Measurements from ENCODE around the gene PKNOX1. TPM values are rescaled to one million over a fixed set of nuclear protein-coding genes. Genes with fewer than 3 reads are reported as not detected.
A peak's percentile ranks its signal among the peaks of the same experiment; 100 is the strongest.
"Not testable (repeated sequence)": the region's sequence is repeated elsewhere in the genome, so short reads cannot be mapped to it uniquely, and the experiment has no call there.

The PKNOX1 gene
- total RNA-seq, 1 experiment from 2014 or later = 22.6 TPM

DNA sequence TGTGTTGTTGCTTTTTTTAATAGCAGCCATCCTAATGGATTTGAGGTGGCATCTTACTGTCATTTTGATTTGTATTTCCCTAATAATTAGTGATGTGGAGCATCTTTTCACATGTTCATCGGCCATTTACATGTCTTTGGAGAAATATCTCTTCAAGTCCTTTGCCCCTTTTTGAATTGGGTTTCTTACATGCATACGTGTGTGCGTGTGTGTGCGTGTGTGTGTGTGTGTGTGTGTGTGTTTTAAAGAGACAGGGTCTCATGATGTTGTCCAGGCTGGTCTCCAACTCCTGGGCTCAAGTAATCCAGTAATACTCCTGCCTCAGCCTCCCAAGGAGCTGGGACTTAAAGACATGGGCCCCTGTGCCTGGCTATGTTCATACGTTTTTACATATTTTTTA is 9.5 kb downstream of the PKNOX1 start:
- DNase-seq (ENCODE audit: low read depth) = no peak

DNA sequence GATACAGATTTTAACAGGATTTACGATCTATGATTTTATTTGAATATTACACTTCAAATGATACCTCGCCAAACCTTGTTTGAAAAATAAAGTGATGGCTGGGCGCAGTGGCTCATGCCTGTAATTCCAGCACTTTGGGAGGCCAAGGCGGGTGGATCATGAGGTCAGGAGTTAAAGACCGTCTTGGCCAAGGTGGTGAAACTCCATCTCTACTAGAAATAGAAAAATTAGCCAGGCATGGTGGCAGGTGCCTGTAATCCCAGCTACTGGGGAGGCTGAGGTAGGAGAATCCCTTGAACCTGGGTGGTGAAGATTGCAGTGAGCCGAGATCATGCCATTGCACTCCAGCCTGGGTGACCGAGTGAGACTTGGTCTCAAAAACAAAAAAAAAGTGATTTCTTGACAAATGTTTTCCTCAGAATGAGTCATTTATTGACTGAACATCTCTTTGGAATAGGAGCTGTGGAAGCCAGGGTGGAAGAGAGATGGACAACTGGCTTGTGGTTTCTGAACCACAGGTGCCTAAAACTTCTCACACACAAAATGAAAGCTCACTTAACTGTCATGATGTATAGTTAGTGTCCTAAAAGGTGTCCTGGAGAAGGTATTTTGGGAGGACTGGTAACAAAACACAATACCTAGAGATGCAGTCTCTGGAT is 11.9 kb downstream of the PKNOX1 start:
- peak; percentile 86 for DNase-seq (ENCODE audit: low read depth)

DNA sequence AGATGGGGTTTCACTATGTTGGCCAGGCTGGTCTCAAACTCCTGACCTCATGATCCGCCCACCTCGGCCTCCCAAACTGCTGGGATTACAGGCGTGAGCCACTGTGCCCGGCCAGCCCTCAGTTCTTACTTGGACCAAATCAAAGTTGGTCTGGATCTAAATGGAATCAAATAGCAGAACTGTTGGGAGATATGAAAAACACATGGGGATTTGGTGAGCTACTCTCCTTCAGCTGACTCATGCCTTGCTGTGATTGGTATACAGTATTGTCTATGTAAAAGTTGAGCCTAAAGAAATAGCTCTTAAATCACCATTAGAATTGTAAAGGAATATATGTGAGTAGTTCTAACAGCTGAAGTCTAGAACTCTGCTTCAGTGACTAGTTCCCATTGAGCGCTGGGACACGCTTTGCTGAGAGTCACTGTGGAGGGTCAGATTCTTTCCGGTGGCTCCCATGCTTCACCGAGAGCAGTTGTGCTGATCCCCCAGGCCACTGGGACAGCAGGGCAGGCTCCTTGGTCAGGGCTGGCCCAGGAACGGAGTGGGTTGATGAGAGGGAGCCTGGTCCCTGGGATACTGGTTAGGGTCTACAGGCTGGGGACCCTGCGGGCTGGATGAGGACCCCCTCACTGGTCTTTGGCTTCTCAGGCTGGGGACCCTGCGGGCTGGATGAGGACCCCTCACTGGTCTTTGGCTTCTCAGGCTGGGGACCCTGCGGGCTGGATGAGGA is 14.0 kb downstream of the PKNOX1 start:
- DNase-seq (ENCODE audit: low read depth) = peak; percentile 54

DNA sequence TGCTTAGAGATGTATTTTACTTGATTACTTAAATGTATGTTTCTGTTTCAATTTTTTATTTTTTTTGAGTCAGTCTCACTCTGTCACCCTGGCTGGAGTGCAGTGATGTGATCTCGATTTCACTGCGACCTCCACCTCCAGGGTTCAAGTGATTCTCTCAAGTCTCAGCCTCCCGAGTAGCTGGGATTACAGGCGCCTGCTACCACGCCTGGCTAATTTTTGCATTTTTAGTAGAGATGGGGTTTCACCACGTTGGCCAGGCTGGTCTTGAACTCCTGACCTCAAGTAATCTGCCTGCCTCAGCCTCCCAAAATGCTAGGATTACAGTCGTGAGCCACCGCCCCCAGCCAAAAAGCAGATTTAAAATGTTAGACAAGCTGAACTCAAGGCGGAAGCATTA is 15.0 kb downstream of the PKNOX1 start:
- not testable (repeated sequence) for DNase-seq (ENCODE audit: low read depth)

DNA sequence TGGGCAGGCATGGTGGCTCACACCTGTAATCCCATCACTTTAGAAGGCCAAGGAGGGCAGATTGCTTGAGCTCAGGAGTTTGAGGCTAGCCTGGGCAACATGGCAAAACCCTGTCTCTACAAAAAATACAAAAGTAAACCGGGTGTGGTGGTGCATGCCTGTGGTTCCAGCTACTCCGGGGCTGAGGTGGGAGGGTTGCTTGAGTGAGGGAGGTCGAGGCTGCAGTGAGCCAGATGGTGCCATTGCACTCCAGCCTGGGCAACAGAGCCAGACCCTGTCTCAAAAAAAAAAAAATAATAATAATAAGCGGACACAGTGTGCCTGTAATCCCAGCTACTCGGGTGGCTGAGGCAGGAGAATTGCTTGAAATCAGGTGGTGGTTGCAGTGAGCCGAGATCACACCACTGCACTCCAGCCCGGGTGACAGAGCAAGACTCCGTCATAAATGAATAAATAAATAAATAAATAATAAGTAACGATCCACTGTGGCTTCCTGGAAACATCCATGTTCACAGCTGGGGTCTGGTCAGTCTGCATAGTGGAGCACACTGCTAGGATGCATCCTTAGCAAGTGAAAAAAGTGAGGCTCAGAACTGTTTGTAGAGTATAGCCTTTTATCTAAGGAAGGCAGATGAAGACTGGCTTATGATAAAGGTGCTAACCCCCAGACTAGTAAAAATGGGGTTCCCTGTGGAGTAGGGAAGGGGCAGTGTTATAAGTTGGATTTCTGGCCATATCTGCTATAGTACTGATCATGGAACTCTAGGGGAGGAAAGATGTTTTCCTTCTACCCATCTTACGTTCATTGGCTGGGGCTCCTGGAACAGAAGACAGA is 15.7 kb downstream of the PKNOX1 start:
- no peak for DNase-seq (ENCODE audit: low read depth)

DNA sequence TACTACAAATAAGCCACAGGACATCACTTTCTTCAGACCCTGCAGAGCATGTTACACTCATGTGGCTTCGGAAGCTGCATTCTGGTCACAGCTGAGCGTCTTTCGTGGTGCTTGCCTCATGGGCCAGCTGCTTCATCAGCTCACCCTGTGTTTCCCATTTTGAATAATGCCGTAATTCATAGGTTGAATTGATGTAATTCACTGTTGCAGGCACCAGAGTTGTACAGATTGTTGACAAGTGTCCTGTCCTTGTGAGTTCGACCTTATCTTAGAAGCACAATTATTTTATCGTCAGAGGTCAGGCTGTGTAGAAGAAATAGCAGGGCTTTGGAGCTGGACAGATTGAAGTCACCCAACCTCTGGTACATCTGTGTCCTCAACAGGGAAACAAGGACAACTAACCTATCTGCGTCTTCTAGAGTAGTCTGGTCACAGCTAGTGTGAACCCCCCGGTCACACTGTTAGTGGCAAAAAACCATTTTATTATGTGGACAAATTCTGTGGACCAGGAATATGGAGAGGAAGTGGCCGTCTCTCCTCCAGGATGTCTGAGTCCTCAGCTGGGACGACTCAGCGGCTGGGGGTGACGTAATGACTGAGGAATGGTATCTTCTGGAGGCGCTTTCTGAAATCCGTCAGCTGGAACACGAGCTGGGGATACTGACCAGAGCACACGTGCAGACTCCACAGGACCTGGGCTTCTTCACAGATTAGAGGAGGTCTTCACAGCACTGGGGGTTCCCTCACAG is 17.8 kb downstream of the PKNOX1 start:
- DNase-seq (ENCODE audit: low read depth) = peak; percentile 88

DNA sequence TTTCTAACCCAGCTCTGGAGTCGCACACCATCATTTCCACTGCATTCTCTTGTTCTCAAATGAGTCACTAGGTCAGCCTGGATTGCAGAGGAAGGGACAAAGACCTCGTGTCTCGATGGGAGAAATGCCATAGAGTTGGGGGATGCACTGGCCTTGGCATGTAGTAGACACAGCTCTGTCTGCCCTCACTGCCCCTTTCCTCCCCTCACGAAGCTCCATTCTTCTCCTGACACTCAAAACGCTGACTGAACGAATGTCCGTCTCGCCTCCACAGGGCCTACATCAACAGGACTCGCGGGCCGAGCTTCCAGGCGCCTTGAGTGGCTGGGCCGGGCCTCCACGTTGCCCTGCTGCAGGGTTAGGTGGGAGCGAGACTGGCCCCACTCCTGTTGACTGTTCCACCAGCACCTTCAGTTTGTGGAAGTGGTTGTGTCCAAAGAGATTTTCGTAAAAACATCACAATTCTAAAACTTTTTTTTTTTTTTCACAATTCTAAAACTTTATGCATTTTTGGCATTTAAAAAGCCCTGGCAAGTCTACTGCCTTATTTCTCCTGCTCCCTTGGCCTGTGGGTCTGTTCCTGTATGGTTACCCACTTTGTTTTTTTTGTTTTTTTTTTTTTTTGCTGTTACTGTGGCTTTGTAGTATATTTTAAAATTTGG is 18.8 kb downstream of the PKNOX1 start:
- no peak for DNase-seq (ENCODE audit: low read depth)

DNA sequence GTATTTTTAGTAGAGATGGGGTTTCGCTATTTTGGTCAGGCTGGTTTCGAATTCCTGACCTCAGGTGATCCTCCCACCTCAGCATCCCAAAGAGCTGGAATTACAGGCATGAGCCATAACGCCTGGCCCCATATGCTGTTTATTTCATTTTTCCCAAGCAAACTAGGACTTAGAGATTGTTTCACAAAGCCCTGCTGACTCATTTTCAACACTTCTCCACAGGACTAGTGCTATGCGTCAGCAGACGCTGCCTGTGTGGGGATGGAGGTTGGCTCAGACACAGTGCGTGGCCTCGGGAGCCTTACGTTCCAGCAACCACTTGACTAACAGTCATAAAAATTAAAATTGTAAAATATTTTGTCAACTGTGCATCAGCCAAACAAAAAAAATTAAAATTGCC is 22.7 kb downstream of the PKNOX1 start:
- DNase-seq (ENCODE audit: low read depth) = peak; percentile 93

DNA sequence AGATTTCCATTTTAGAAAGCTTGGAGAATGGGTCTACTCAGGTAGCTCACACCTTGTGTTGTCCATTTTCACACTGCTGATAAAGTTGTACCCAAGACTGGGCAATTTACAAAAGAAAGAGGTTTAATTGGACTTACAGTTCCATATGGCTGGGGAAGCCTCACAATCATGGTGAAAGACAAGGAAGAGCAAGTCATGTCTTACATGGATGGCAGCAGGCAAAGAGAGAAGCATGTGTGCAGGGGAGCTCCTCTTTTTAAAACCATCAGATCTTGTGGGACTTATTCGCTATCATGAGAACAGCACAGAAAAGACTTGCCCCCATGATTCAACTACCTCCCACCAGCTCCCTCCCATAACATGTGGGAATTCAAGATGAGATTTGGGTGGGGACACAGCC is 23.6 kb downstream of the PKNOX1 start:
- not testable (repeated sequence) for DNase-seq (ENCODE audit: low read depth)

DNA sequence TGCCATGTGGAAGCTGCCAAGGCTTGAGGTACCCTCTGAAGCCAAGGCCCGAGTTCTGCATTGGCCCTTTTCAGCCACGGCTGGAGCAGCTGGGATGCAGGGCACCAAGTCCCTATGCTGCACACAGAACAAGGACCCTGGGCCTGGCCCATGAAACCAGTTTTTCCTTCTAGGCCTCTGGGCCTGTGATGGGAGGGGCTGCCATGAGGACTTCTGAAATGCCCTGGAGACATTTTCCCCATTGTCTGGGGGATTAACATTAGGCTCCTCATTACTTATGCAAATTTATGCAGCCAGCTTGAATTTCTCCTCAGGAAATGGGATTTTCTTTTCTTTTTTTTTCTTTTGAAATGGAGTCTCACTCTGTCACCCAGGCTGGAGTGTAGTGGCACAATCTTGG is 24.8 kb downstream of the PKNOX1 start:
- DNase-seq (ENCODE audit: low read depth) = not testable (repeated sequence)

DNA sequence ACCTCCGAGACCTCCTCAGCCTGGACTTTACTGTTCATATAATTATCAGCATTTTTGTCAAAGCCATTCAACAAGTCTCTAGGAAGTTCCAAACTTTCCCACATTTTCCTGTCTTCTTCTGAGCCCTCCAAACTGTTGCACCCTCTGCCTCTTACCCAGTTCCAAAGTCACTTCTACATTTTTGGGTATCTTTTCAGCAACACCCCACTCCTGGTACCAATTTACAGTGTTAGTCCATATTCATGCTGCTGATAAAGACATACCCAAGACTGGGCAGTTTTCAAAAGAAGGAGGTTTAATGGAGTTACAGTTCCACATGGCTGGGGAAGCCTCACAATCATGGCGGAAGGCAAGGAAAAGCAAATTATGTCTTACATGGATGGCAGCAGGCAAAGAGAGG is 25.7 kb downstream of the PKNOX1 start:
- DNase-seq (ENCODE audit: low read depth) = not testable (repeated sequence)

DNA sequence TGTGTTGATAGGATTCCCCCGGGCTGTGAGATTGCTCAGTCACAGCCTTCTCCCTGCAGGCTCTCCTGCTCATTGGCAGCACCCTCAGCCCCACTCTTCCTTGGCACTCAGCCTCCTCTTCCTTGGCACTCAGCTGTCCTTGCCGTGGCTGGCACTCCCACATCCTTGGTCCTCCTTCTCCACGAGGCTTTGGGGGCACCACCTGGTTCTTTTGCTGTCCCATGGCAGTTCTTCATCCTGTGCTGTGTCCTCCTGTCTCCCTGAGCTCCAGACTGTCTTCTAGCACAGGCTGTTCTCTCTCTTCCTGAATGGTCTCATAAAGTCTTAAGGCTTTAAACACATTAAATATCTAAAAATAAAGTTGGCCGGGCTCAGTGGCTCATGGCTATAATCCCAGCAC is 27.0 kb downstream of the PKNOX1 start:
- DNase-seq (ENCODE audit: low read depth) = no peak

DNA sequence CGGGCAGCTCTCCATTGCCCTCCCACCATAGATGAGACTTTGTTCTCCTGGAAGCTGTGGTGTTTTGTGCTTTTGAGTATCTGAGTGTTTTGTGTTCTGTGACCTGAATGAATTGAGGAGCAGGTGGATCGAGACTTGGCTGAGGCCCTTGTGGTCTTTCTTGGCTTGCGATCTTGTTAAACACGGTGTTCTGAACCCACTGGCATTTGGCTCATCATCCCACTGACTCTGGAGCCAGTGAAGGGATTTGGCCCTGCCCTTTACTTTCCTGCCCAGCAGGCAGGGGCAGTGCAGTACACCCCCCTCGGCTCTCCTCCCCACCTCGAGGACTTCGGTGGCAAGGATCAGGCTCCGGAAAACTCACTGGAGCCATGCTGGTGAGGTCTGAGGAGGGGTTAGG is 30.6 kb downstream of the PKNOX1 start:
- no peak for DNase-seq (ENCODE audit: low read depth)

DNA sequence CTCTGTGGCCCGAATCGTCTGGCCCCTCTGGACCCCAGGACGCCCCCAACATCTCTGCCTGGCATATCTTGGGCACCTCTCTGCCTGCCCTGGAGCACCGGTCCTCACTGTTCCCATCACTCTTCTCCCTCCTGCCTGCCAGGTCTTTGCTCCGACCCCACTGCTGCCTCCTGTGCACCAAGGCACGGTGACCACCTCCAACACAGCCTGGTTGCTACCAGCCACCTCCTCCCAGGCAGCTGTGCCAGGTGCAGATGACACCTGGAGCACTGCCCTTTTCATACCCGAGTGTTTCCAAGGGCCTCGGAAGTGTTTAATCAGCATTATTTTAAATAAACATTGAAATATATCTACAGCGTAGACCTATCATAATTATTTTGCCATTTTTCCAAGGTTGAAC is 31.3 kb downstream of the PKNOX1 start:
- no peak for DNase-seq (ENCODE audit: low read depth)

DNA sequence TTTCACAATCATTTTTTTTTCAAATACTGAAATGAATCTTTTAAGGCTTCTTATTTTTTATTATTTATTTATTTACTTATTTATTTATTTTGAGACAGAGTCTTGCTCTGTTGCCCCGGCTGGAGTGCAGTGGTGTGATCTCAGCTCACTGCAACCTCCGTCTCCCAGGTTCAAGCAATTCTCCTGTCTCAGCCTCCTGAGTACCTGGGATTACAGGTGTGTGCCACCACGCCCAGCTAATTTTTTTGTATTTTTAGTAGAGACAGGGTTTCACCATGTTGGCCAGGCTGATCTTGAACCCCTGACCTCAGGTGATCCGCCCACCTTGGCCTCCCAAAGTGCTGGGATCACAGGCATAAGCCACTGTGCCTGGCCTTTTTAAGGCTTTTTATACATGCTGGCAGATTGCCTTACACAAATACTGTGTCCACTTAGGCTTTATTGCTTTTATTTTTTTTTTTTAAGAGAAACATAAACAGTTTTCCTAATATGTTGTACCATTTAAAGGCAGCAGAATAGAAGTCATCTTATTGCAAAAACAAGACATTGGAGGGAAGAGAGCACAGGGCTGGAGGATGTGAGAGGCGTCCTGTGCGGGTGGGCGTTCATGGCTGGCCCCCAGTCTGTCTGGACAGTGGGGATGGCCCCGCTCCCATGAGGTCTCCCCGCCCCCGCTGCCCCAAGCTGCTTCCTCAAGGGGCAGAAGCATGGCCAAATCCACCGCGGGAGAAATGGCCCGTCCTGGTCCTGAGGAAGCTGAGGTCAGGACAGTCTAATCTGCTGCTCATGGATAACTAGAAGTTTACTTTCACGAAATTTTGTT is 31.9 kb downstream of the PKNOX1 start:
- DNase-seq (ENCODE audit: low read depth) = not testable (repeated sequence)

DNA sequence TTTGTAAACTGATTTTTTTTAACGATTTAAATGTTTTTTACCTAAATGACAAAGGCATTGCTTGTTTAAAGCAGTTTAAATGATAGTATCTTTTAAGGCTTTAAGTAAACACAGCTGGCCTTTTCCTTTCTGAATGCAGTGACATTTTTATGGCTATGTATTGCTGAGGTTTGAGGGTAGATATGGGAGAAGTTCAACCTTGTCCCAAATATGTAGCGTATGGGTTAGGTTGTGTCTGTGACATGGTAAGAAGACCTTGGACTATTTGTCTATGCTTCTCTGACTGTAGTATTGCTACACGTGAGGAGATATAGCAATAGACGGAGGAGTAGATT is 32.5 kb downstream of the PKNOX1 start:
- no peak for DNase-seq (ENCODE audit: low read depth)

DNA sequence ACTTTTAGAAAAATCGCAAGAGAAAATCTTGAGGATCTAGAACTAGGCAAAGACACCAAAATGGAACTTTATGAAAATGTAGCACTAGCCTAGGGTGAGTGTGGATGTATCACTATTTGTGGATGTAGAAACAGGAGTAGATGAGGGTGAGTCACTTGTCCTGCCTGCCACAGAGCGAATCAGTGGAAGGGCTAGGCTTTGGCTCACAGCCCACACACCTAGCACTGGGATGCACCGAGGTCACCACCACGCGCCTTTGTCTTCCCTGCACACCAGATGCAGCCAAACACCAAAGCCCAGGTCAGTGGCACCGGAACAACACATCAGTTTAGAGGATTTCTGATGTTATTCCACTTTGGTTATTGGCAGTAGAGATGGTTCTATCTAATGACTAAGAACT is 38.2 kb downstream of the PKNOX1 start:
- no peak for DNase-seq (ENCODE audit: low read depth)

DNA sequence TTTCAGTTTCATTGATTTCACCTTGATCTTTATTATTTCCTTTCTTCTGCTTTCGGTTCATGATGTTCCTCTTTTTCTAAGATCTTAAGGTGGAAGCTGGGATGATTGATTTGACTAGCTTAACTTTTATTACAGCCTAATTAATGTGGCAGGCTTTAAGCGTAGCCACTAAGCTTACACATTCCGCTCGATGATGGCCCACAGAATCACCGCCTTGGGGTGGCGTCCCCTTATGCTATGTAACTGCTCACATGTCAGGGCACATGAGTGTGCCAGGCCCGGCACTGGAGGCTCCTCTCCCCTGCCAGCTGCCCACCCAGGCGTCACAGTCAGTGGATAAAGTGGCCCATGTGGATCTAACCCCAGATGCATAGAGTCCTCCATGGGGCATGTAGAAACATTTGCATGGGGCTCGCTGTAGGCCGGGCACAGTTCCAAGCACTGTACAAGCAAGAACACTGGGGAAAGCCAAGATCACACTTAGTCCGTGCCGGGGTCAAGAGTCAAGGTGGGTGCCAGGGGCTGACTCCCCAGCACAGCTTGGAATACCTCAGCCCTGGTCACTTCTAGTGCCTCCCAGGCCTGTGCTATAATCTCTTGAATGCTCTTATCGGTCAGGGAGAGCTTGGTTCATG is 41.7 kb downstream of the PKNOX1 start:
- DNase-seq (ENCODE audit: low read depth) = no peak

DNA sequence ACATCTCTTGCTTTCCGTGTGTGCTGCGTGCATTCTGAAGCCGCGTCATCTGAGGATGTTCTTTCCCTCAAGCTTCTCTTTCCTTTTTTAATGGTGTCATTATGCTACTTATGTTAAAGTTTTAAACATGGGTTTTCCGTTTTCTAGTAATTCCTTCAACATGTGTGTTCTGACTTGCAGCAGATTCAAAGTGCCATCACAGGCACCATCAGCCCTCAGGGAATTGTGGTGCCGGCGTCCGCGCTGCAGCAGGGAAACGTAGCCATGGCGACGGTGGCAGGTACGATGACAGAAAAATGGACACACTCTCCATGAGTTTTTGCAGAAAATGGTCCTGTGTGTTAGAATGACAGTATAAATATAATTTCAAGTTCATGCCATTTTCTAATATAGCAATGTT is 42.4 kb downstream of the PKNOX1 start:
- DNase-seq (ENCODE audit: low read depth) = no peak

DNA sequence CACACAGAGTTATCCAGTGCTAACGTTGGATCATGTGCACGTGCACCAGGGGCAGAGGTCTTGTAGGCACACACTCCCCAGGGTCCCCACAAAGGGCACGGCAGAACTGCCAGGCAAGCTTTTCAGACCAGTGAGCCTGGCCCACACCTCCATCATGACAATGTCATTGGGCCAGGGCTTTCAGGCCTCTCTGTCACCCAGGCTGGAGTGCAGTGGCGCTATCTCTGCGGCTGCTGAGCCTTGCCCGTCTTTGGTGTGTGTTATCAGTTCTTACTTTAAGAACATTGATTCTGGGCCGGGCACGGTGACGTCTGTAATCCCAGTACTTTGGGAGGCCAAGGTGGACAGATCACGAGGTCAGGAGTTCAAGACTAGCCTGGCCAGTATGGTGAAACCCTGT is 44.2 kb downstream of the PKNOX1 start:
- no peak for DNase-seq (ENCODE audit: low read depth)

Data from LHCN-M2 (cell line).